OCI-LY7 (cell line): ENCODE results near the gene TNMD. TPM values are rescaled to one million over a fixed set of nuclear protein-coding genes. Genes with fewer than 3 reads are reported as not detected.

ENCODE experiments used
- BruUV-seq: library from RNA; stranded (reverse); fragments of 400-500 nt; replicated peaks from 2 replicates; lab custom pipeline; 2021; lab: Mats Ljungman, UMichigan
- CTCF ChIA-PET: fragments of 300-600 bp; sonication (Branson Sonifier 250); formaldehyde crosslinking; loops from one replicate; lab custom pipeline; 2022; ENCODE audit warnings: antibody characterized with exemption; ENCODE audit not compliant: unreplicated experiment; lab: Charles Lee
- POLR2A ChIA-PET: fragments of 300-600 bp; sonication (Branson Sonifier 250); formaldehyde crosslinking; loops from one replicate; lab custom pipeline; 2022; ENCODE audit warnings: antibody characterized with exemption; lab: Charles Lee
- DNase-seq: peaks from one replicate; pipeline ENCODE4 v3.0.0-alpha.2; 2015; ENCODE audit warnings: low spot score
- H2AFZ ChIP-seq: fragments of 200-600 bp; sonication (generic), shearing (Covaris generic); 2 replicates; pipeline ENCODE4 v1.6.1; 2014; ENCODE audit warnings: mild to moderate bottlenecking, antibody characterized with exemption, low read length, moderate library complexity
- H3K27ac ChIP-seq: fragments of 200-600 bp; sonication (generic); 2 replicates; pipeline ENCODE4 v1.5.1; 2014; ENCODE audit warnings: mixed run types, low read depth, mild to moderate bottlenecking, moderate library complexity, low read length, inconsistent platforms; ENCODE audit not compliant: poor library complexity, severe bottlenecking
- H3K36me3 ChIP-seq: fragments of 200-600 bp; sonication (generic); 2 replicates; pipeline ENCODE4 v1.6.1; 2014; ENCODE audit warnings: mild to moderate bottlenecking, antibody characterized with exemption, low read length, moderate library complexity, mixed read lengths; ENCODE audit not compliant: insufficient read depth
- H3K4me1 ChIP-seq: fragments of 200-600 bp; sonication (generic); 2 replicates; pipeline ENCODE4 v1.5.1; 2014; ENCODE audit warnings: mild to moderate bottlenecking, low read length; ENCODE audit not compliant: insufficient read depth, poor library complexity, severe bottlenecking
- H3K4me2 ChIP-seq: fragments of 200-600 bp; sonication (generic); 2 replicates; pipeline ENCODE4 v1.6.1; 2014; ENCODE audit warnings: mild to moderate bottlenecking, low read length
- H3K4me3 ChIP-seq: fragments of 200-600 bp; sonication (generic); 2 replicates; pipeline ENCODE4 v1.5.1; 2014; ENCODE audit warnings: mild to moderate bottlenecking, low read depth, low read length; ENCODE audit not compliant: poor library complexity, severe bottlenecking
- H3K79me2 ChIP-seq: fragments of 200-600 bp; sonication (generic); 2 replicates; pipeline ENCODE4 v1.6.1; 2016; ENCODE audit warnings: low read depth, mild to moderate bottlenecking, low read length, moderate library complexity, mixed read lengths; ENCODE audit not compliant: insufficient read depth
- H3K9me2 ChIP-seq: fragments of 200-600 bp; sonication (generic); 2 replicates; pipeline ENCODE4 v1.6.1; 2016; ENCODE audit warnings: mild to moderate bottlenecking, low read length, mixed read lengths; ENCODE audit not compliant: insufficient read depth
- H3K9me3 ChIP-seq: fragments of 200-600 bp; sonication (generic); 2 replicates; pipeline ENCODE4 v1.6.1; 2014; ENCODE audit warnings: mild to moderate bottlenecking, mixed run types, low read length, mixed read lengths
- H4K20me1 ChIP-seq: fragments of 200-600 bp; sonication (generic); 2 replicates; pipeline ENCODE4 v1.6.1; 2014; ENCODE audit warnings: mild to moderate bottlenecking, antibody characterized with exemption, low read length, moderate library complexity, mixed read lengths; ENCODE audit not compliant: insufficient read depth
- EZH2phosphoT487 ChIP-seq: fragments of 200-600 bp; sonication (generic); IDR thresholded peaks from 2 replicates; pipeline ENCODE4 v1.6.1; 2018; ENCODE audit warnings: low read depth, borderline replicate concordance, mild to moderate bottlenecking, mixed run types, antibody characterized with exemption, low read length, moderate library complexity, mixed read lengths
- intact Hi-C: fragments of 100-400 bp; cut with micrococcal nuclease; formaldehyde crosslinking; loops from one replicate; pipeline ENCODE4 v1.10.0; 2022; ENCODE audit not compliant: unreplicated experiment
- total RNA-seq, 2 experiments: library from RNA; depleted of rRNA in 1 of 2; stranded (reverse); fragments of >200 nt in 1 of 2; shearing (Covaris generic) in 1 of 2; gene quantifications; 2 replicates each; pipeline ENCODE4 v1.2.3, GENCODE V29; 2014 to 2022
- TF ChIP-seq, protein P1 (sequence below): fragments of 200-600 bp; sonication (generic); conservative IDR thresholded peaks from 2 replicates; pipeline ENCODE4 v1.5.1; 2014; ENCODE audit warnings: mild to moderate bottlenecking, antibody characterized with exemption, low read length, moderate library complexity, mixed read lengths

Gene TNMD
- total RNA-seq, 2 experiments from 2014 or later = not detected

DNA sequence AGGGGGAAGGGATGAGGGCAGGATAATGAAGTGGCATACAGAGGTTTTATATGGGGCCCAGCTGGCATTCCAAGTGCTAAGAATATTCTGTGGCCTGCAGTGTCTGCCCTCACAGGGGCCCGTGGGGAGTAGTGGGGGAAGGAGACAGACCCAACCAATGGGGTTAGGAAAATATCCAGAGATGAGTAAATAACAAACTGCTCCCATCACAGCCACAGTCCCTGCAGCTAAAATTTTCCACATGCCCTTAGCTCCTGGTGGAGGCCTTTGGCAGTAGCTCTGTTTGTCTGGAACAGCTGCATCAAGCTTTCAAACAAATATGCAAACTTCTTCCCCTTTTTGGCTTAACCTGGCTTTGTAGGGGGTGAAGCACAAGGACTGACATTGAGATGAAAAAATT is 62.4 kb downstream of the TNMD start:
- Histone ChIP-seq H4K20me1 (no peaks in the 10 kb centered on the region), H3K9me2 (no peaks in the 10 kb centered on the region), H3K79me2 (no peaks in the 10 kb centered on the region), H2AFZ (no peak overlapping the region), H3K36me3 (no peaks in the 10 kb centered on the region), H3K4me1 (peaks cover 13% of the 10 kb centered on the region), H3K4me2 (peak overlapping the region; percentile 12; the same call in 1 of the 2 replicates), H3K4me3 (no peak overlapping the region), H3K27ac (no peak overlapping the region), H3K9me3 (no peaks in the 10 kb centered on the region)
- ChIA-PET CTCF (no interaction called here), POLR2A (no interaction called here)
- TF ChIP-seq, protein P1, sequence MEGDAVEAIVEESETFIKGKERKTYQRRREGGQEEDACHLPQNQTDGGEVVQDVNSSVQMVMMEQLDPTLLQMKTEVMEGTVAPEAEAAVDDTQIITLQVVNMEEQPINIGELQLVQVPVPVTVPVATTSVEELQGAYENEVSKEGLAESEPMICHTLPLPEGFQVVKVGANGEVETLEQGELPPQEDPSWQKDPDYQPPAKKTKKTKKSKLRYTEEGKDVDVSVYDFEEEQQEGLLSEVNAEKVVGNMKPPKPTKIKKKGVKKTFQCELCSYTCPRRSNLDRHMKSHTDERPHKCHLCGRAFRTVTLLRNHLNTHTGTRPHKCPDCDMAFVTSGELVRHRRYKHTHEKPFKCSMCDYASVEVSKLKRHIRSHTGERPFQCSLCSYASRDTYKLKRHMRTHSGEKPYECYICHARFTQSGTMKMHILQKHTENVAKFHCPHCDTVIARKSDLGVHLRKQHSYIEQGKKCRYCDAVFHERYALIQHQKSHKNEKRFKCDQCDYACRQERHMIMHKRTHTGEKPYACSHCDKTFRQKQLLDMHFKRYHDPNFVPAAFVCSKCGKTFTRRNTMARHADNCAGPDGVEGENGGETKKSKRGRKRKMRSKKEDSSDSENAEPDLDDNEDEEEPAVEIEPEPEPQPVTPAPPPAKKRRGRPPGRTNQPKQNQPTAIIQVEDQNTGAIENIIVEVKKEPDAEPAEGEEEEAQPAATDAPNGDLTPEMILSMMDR = no peak
- no peak for TF ChIP-seq EZH2phosphoT487
- peak; percentile 14 for DNase-seq
- no TSS peak for BruUV-seq
- intact Hi-C loops = no loop called here

DNA sequence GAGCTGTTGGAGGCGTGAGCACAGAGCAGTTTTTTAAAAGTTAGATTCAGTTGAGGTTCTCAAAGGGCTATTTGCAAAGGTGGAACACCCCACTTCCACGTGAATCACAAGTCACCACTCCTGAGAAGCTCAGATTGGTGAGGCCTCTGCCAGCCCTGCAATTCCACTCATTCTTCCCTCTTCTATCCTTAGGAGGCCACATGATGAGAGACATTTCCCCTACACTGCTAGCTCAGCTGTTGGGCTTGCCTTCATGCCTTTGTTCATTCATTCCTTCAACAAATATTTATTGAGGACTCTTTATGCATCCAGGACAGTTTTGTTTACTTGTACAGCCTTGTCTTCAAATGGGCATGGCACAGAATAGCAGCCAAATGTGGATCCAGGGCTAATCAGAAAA is 63.0 kb downstream of the TNMD start:
- H3K4me1 ChIP-seq = peaks cover 13% of the 10 kb centered on the region
- intact Hi-C loops = no loop called here
- H3K27ac ChIP-seq = no peak overlapping the region
- H3K79me2 ChIP-seq = no peaks in the 10 kb centered on the region
- BruUV-seq = no TSS peak
- ChIA-PET POLR2A (no interaction called here), CTCF (no interaction called here)
- no peaks in the 10 kb centered on the region for H3K9me3 ChIP-seq
- H2AFZ ChIP-seq = no peak overlapping the region
- no peak overlapping the region for H3K4me3 ChIP-seq
- no peak overlapping the region for H3K4me2 ChIP-seq
- no peak for DNase-seq
- H3K36me3 ChIP-seq = no peaks in the 10 kb centered on the region
- no peaks in the 10 kb centered on the region for H3K9me2 ChIP-seq
- no peaks in the 10 kb centered on the region for H4K20me1 ChIP-seq
- TF ChIP-seq EZH2phosphoT487 = no peak
- TF ChIP-seq, protein P1 = no peak

DNA sequence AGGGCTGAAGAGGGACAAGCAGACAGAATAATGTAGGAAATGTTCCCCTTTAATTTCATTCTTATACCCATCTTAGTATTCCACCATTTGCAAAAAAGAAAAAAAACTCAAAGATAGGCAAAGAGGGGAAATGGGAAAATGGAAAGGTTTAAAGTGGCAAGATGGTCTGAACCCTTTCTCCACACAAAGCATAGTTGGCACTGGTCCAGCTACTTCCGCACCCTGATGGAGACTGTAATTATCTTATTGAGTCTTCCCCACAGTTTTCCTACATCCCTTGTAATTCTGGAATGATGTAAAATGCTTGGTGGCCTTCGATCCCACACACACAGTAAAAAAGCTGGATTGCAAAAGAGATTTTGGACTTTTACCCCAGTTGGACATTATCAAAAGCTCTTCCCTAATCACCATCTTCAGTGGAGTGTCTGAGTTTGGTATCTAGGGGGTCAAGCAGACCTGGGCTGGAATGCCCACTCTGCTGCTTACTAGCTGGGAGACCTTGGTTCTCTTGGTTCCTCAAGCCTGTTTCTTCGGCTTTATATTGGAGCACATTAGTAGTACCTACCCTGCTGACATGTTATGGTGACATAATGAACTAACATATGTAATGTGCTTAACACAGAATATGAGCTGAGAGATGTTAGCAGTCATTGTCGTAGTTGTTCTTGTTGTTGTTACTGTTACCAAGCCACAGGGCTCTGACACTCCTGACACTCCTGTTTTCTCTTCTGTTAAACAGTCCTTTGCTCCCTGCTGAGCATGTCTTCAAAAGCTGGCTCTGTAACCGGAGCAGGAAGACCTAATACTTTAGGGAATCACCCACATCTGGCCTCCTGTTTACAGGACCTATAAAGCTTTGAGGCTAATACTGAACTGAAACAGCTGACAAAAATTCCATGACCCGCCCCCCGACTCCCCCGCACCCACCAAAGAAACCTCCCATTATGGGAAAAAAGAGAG is 64.0 kb downstream of the TNMD start:
- no peaks in the 10 kb centered on the region for H4K20me1 ChIP-seq
- no peak for DNase-seq
- no peak overlapping the region for H3K4me3 ChIP-seq
- ChIA-PET CTCF (no interaction called here), POLR2A (no interaction called here)
- no peaks in the 10 kb centered on the region for H3K36me3 ChIP-seq
- no peak overlapping the region for H2AFZ ChIP-seq
- H3K4me2 ChIP-seq = no peak overlapping the region
- no TSS peak for BruUV-seq
- intact Hi-C loops = no loop called here
- H3K9me3 ChIP-seq = no peaks in the 10 kb centered on the region
- H3K79me2 ChIP-seq = no peaks in the 10 kb centered on the region
- peaks cover 13% of the 10 kb centered on the region for H3K4me1 ChIP-seq
- no peaks in the 10 kb centered on the region for H3K9me2 ChIP-seq
- H3K27ac ChIP-seq = no peak overlapping the region
- TF ChIP-seq, protein P1 = no peak
